ENCODE measurements around the gene MAP3K14.

GRCh38 chr17:45319239-45319703, 2.5 kb upstream of the MAP3K14 start:
- no peak for TF ChIP-seq CTCF (conservative IDR thresholded peaks at IDR 0.05)
- no peak for TF ChIP-seq EZH2 (IDR thresholded peaks at IDR 0.05; ENCODE audit: low read depth)
